ENCODE data around the gene CNTN4.

- no peak for TF ChIP-seq CTCF (IDR thresholded peaks at IDR 0.05 in 8 of 11, conservative IDR thresholded peaks at IDR 0.05 in 3 of 11)
- TF ChIP-seq POLR2A (IDR thresholded peaks at IDR 0.05): no peak
Measured at GRCh38 chr3:3065876-3066275, 967.2 kb downstream of the CNTN4 start.

Measured in spleen (tissue), 7 donors.